ENCODE measurements around the gene RIPOR2.

DNA sequence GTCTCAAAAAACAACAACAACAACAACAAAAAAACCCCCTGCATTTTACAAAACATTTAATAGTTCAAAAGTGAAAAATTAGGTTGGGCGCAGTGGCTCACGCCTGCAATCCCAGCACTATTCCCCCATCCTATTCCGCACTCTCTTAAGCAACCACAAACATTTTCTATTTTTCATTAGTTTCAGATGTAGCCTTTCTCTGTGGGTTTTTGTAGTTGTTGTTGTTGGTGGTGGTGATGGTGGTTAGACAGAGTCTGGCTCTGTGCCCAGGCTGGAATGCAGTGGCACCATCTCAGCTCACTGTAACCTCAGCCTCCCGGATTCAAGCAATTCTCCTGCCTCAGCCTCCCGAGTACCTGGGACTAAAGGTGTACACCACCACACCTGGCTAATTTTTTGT is 167.4 kb downstream of the RIPOR2 start:
- TF ChIP-seq, protein P1, sequence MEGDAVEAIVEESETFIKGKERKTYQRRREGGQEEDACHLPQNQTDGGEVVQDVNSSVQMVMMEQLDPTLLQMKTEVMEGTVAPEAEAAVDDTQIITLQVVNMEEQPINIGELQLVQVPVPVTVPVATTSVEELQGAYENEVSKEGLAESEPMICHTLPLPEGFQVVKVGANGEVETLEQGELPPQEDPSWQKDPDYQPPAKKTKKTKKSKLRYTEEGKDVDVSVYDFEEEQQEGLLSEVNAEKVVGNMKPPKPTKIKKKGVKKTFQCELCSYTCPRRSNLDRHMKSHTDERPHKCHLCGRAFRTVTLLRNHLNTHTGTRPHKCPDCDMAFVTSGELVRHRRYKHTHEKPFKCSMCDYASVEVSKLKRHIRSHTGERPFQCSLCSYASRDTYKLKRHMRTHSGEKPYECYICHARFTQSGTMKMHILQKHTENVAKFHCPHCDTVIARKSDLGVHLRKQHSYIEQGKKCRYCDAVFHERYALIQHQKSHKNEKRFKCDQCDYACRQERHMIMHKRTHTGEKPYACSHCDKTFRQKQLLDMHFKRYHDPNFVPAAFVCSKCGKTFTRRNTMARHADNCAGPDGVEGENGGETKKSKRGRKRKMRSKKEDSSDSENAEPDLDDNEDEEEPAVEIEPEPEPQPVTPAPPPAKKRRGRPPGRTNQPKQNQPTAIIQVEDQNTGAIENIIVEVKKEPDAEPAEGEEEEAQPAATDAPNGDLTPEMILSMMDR (IDR thresholded peaks at IDR 0.05) = no peak
- no peak for TF ChIP-seq POLR2AphosphoS5 (IDR thresholded peaks at IDR 0.05; ENCODE audit: insufficient read depth in 1 of 2, low read depth in 1 of 2)
